OCI-LY3 (cell line): ENCODE measurements around the gene GPX8.

Experiments used
- H2AFZ ChIP-seq: fragments of 200-600, 300-600 bp; shearing (Covaris generic); 2 replicates; pipeline ENCODE4 v1.6.0; 2014; ENCODE audit warnings: antibody characterized with exemption, low read depth, low read length
- H3K27ac ChIP-seq: fragments of 200-600, 300-600 bp; sonication (generic); 2 replicates; pipeline ENCODE4 v1.5.1; 2014; ENCODE audit warnings: mild to moderate bottlenecking, low read length, moderate library complexity, mixed read lengths
- H3K27me3 ChIP-seq: fragments of 200-600, 300-600 bp; sonication (generic); 2 replicates; pipeline ENCODE4 v1.6.1; 2014; ENCODE audit warnings: low read depth, low read length, mixed read lengths
- H3K36me3 ChIP-seq: fragments of 200-600, 300-600 bp; sonication (generic); replicated peaks from 2 replicates; pipeline ENCODE3; 2014; ENCODE audit warnings: low read depth, low read length, mixed read lengths
- H3K4me1 ChIP-seq: fragments of 300-600, 200-600 bp; sonication (generic); 2 replicates; pipeline ENCODE4 v1.6.1; 2014; ENCODE audit warnings: low read length, mixed read lengths
- H3K4me2 ChIP-seq: fragments of 200-600, 300-600 bp; sonication (generic); 2 replicates; pipeline ENCODE4 v1.6.1; 2014; ENCODE audit warnings: low read length, mixed read lengths
- H3K4me3 ChIP-seq: fragments of 300-600, 200-600 bp; sonication (generic); 2 replicates; pipeline ENCODE4 v1.5.1; 2014; ENCODE audit warnings: antibody characterized with exemption, mild to moderate bottlenecking, low read length, moderate library complexity
- H3K79me2 ChIP-seq: fragments of 300-600, 200-600 bp; shearing (Covaris generic); 2 replicates; pipeline ENCODE4 v1.6.1; 2014; ENCODE audit warnings: mild to moderate bottlenecking, low read length, mixed read lengths
- H3K9ac ChIP-seq: fragments of 300-600, 200-600 bp; shearing (Covaris generic); 2 replicates; pipeline ENCODE4 v1.6.0; 2014; ENCODE audit warnings: mild to moderate bottlenecking, low read length, moderate library complexity
- H3K9me3 ChIP-seq: fragments of 200-600, 300-600 bp; shearing (Covaris generic); 2 replicates; pipeline ENCODE4 v1.6.1; 2014; ENCODE audit warnings: low read length, mixed read lengths; ENCODE audit not compliant: insufficient read depth
- H4K20me1 ChIP-seq: fragments of 200-600, 300-600 bp; sonication (generic); 2 replicates; pipeline ENCODE4 v1.6.1; 2016; ENCODE audit warnings: low read length, mixed read lengths; ENCODE audit not compliant: insufficient read depth
- EZH2phosphoT487 ChIP-seq: fragments of 200-600 bp; shearing (Covaris generic); IDR thresholded peaks from 2 replicates; pipeline ENCODE4 v1.6.1; 2018; ENCODE audit warnings: antibody characterized with exemption, mixed run types, low read depth
- TF ChIP-seq, protein P1 (sequence below): fragments of 200-600, 300-600 bp; sonication (generic); IDR thresholded peaks from 2 replicates; pipeline ENCODE4 v1.5.1; 2014; ENCODE audit warnings: antibody characterized with exemption, low read length, low read depth

GPX8 gene

DNA sequence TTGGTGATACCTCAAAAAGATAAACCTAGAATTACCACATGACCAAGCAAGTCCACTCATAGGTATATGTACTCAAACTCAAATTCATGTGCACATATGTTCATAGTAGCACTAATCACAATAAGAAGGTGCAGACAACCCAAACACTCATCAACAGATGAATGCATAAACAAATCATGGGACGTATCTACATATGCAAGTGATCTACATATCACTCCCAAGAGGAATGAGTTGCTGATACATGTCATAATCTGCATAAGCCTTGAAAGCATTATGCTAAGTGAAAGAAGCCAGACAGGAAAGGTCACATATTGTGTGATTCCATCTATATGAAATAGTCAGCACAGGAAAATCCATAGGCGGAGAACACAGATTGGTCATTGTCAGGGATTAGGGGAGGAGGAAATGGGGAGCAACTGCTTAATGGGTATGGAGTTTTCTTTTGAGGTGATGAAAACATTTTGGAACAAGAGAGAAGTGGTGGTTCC lies 10.6 kb upstream of the GPX8 start:
- Histone ChIP-seq H3K9ac (no peak overlapping the region), H3K27me3 (peaks cover 56% of the 10 kb centered on the region), H3K36me3 (no peaks in the 10 kb centered on the region), H3K4me3 (no peak overlapping the region), H3K9me3 (no peaks in the 10 kb centered on the region), H4K20me1 (no peaks in the 10 kb centered on the region), H3K4me1 (0 out of 2 replicates have a peak, but pooled peaks cover 4% of the 10 kb centered on the region), H3K79me2 (no peaks in the 10 kb centered on the region), H3K27ac (no peak overlapping the region), H2AFZ (no peak overlapping the region), H3K4me2 (no peak overlapping the region)
- TF ChIP-seq, protein P1, sequence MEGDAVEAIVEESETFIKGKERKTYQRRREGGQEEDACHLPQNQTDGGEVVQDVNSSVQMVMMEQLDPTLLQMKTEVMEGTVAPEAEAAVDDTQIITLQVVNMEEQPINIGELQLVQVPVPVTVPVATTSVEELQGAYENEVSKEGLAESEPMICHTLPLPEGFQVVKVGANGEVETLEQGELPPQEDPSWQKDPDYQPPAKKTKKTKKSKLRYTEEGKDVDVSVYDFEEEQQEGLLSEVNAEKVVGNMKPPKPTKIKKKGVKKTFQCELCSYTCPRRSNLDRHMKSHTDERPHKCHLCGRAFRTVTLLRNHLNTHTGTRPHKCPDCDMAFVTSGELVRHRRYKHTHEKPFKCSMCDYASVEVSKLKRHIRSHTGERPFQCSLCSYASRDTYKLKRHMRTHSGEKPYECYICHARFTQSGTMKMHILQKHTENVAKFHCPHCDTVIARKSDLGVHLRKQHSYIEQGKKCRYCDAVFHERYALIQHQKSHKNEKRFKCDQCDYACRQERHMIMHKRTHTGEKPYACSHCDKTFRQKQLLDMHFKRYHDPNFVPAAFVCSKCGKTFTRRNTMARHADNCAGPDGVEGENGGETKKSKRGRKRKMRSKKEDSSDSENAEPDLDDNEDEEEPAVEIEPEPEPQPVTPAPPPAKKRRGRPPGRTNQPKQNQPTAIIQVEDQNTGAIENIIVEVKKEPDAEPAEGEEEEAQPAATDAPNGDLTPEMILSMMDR = no peak
- TF ChIP-seq EZH2phosphoT487 = no peak

DNA sequence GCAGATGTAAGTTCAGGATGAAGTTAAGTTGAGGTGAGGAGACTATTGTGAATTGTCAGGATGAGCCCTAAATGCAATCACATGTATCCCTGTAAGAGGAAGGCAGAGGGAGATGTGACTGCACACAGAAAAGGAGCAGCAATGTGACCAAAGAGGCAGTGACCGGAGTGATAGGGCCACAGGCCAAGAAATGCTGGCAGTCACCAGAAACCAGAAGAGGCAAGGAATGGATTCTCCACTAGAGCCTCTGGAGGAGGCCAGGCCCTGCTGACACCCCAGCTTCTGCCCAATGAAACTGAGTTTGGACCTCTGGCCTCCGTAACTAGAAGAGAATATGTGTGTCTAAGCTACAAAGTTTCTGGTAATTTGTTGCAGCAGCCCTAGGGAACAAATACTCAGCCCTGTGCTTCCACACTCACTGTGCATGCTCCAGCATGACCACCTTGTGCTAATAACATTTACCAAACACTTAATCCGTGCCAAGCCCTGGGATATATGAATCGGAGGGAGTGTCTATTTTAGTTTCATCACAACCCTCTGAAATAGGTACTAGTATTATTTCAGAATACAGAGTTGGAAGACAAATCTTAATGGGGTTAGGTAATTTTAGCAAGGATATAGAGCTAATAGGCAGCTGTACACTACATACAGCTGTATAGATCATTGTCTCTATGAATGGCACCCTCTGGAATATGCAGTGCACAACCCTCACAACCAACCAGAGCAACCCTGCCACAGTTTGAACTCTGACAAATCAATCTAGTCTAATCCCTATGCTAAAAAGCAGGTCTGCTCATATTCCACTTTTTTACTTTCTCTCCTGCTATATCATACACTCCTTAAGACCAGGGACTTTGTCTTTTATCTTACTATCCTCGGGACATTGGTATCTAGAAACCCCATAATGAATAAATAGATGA lies 7.8 kb upstream of the GPX8 start:
- H3K79me2 ChIP-seq = no peaks in the 10 kb centered on the region
- no peak overlapping the region for H3K9ac ChIP-seq
- H4K20me1 ChIP-seq = no peaks in the 10 kb centered on the region
- no peak overlapping the region for H3K27ac ChIP-seq
- no peaks in the 10 kb centered on the region for H3K9me3 ChIP-seq
- TF ChIP-seq EZH2phosphoT487 = no peak
- TF ChIP-seq, protein P1 = no peak
- H3K27me3 ChIP-seq = peaks cover 52% of the 10 kb centered on the region
- no peak overlapping the region for H3K4me3 ChIP-seq
- no peak overlapping the region for H3K4me2 ChIP-seq
- H3K36me3 ChIP-seq = no peaks in the 10 kb centered on the region
- H2AFZ ChIP-seq = no peak overlapping the region
- H3K4me1 ChIP-seq = no peaks in the 10 kb centered on the region

DNA sequence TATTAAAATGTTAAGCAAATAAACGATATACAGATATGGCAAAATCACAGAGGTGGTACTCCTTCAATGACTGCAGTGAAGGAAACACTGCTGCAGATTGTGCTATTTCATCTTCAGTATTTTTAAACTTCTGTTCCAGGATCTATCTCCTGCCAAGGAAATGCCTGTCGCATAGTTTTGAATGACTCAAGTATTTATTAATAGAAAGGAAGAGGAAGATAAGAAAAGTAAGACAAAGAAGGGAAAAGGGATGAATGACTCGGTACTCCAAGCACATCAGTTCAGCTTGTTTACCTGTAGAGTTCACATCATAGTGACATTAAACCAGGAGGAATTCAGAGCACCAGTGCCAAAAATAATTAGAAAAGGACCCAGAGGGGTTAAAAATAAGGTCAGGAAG lies 5.1 kb upstream of the GPX8 start:
- no peak overlapping the region for H3K27ac ChIP-seq
- no peak overlapping the region for H3K9ac ChIP-seq
- H3K4me3 ChIP-seq = no peak overlapping the region
- peaks cover 39% of the 10 kb centered on the region for H3K27me3 ChIP-seq
- TF ChIP-seq EZH2phosphoT487 = no peak
- TF ChIP-seq, protein P1 = no peak
- no peaks in the 10 kb centered on the region for H3K9me3 ChIP-seq
- no peaks in the 10 kb centered on the region for H3K79me2 ChIP-seq
- H3K4me1 ChIP-seq = no peaks in the 10 kb centered on the region
- H3K36me3 ChIP-seq = no peaks in the 10 kb centered on the region
- no peaks in the 10 kb centered on the region for H4K20me1 ChIP-seq
- no peak overlapping the region for H3K4me2 ChIP-seq
- H2AFZ ChIP-seq = no peak overlapping the region

DNA sequence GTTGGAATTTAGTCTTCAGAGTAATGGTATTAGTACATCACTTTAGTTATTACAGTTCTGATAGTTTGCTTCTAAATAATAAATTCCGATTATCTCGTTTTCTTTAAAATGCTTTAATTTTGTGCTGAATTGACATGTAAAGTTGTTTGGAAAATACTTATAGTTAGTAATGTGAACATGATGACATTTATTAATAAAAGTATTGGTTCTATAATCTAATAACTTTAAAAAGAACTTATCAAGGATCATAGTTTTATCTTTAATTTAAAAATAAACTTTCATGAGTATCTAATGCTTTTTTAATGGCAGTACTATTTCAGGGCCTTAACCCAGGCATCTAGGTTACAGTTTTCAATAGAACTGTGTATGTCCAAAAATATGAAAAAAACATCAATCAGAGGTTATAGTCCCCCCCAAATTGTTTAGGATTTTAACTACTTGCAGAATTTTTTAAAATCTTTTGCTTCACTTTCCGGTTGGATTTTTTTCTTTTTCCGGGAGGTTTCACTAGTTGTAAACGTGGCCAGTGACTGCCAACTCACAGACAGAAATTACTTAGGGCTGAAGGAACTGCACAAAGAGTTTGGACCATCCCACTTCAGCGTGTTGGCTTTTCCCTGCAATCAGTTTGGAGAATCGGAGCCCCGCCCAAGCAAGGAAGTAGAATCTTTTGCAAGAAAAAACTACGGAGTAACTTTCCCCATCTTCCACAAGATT lies 680 bp downstream of the GPX8 start:
- TF ChIP-seq, protein P1 = no peak
- no peak for TF ChIP-seq EZH2phosphoT487
- no peak overlapping the region for H2AFZ ChIP-seq
- H3K4me3 ChIP-seq = no peak overlapping the region
- H4K20me1 ChIP-seq = no peaks in the 10 kb centered on the region
- no peaks in the 10 kb centered on the region for H3K9me3 ChIP-seq
- H3K9ac ChIP-seq = no peak overlapping the region
- peaks cover 28% of the 10 kb centered on the region for H3K27me3 ChIP-seq
- H3K4me1 ChIP-seq = no peaks in the 10 kb centered on the region
- H3K36me3 ChIP-seq = no peaks in the 10 kb centered on the region
- H3K27ac ChIP-seq = no peak overlapping the region
- no peaks in the 10 kb centered on the region for H3K79me2 ChIP-seq
- no peak overlapping the region for H3K4me2 ChIP-seq
